ENCODE data around the gene ITGAE.
"Not testable (repeated sequence)": the region's sequence is repeated elsewhere in the genome, so short reads cannot be mapped to it uniquely, and the experiment has no call there.

DNA sequence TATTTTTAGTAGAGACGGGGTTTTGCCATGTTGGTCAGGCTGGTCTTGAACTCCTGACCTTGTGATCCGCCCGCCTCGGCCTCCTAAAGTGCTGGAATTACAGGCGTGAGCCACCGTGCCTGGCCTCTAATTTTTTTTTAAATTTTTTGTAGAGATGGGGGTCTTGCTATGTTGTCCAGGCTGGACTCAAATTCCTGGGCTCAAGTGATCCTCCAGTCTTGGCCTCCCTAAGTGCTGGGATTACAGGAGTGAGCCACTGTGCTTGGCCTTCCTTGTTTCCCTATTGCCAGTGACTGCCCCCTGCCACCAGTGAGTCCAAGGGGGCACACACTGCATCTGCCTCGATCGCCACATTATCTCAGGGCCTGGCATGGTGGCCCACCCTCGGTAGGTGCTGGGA, 6.8 kb downstream of the ITGAE start:
- TF ChIP-seq, protein P1, sequence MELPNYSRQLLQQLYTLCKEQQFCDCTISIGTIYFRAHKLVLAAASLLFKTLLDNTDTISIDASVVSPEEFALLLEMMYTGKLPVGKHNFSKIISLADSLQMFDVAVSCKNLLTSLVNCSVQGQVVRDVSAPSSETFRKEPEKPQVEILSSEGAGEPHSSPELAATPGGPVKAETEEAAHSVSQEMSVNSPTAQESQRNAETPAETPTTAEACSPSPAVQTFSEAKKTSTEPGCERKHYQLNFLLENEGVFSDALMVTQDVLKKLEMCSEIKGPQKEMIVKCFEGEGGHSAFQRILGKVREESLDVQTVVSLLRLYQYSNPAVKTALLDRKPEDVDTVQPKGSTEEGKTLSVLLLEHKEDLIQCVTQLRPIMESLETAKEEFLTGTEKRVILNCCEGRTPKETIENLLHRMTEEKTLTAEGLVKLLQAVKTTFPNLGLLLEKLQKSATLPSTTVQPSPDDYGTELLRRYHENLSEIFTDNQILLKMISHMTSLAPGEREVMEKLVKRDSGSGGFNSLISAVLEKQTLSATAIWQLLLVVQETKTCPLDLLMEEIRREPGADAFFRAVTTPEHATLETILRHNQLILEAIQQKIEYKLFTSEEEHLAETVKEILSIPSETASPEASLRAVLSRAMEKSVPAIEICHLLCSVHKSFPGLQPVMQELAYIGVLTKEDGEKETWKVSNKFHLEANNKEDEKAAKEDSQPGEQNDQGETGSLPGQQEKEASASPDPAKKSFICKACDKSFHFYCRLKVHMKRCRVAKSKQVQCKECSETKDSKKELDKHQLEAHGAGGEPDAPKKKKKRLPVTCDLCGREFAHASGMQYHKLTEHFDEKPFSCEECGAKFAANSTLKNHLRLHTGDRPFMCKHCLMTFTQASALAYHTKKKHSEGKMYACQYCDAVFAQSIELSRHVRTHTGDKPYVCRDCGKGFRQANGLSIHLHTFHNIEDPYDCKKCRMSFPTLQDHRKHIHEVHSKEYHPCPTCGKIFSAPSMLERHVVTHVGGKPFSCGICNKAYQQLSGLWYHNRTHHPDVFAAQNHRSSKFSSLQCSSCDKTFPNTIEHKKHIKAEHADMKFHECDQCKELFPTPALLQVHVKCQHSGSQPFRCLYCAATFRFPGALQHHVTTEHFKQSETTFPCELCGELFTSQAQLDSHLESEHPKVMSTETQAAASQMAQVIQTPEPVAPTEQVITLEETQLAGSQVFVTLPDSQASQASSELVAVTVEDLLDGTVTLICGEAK (IDR thresholded peaks at IDR 0.05; ENCODE audit: borderline replicate concordance) = not testable (repeated sequence)
- TF ChIP-seq LARP7 (IDR thresholded peaks at IDR 0.05); RUNX3 (IDR thresholded peaks at IDR 0.05; ENCODE audit: low read length); SIX5 (IDR thresholded peaks at IDR 0.05; ENCODE audit: low read depth, low read length, severe bottlenecking); EZH2 (IDR thresholded peaks at IDR 0.05; ENCODE audit: borderline replicate concordance, control insufficient read depth, low read depth, low read length); STAT3 (IDR thresholded peaks at IDR 0.05; ENCODE audit: low read depth, low read length); TCF12 (IDR thresholded peaks at IDR 0.05; ENCODE audit: low read depth, low read length); RCOR1 (conservative IDR thresholded peaks at IDR 0.05; ENCODE audit: low read depth, low read length); CHD2 (IDR thresholded peaks at IDR 0.05; ENCODE audit: borderline replicate concordance, low read depth, low read length): not testable (repeated sequence)
- TF ChIP-seq, protein P2, sequence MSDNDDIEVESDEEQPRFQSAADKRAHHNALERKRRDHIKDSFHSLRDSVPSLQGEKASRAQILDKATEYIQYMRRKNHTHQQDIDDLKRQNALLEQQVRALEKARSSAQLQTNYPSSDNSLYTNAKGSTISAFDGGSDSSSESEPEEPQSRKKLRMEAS (IDR thresholded peaks at IDR 0.05; ENCODE audit: low read depth, low read length) = not testable (repeated sequence)
- TF ChIP-seq, protein P3, sequence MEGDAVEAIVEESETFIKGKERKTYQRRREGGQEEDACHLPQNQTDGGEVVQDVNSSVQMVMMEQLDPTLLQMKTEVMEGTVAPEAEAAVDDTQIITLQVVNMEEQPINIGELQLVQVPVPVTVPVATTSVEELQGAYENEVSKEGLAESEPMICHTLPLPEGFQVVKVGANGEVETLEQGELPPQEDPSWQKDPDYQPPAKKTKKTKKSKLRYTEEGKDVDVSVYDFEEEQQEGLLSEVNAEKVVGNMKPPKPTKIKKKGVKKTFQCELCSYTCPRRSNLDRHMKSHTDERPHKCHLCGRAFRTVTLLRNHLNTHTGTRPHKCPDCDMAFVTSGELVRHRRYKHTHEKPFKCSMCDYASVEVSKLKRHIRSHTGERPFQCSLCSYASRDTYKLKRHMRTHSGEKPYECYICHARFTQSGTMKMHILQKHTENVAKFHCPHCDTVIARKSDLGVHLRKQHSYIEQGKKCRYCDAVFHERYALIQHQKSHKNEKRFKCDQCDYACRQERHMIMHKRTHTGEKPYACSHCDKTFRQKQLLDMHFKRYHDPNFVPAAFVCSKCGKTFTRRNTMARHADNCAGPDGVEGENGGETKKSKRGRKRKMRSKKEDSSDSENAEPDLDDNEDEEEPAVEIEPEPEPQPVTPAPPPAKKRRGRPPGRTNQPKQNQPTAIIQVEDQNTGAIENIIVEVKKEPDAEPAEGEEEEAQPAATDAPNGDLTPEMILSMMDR (IDR thresholded peaks at IDR 0.05 in 2 of 3, conservative IDR thresholded peaks at IDR 0.05 in 1 of 3; ENCODE audit: control insufficient read depth in 2 of 3, extremely low read depth in 1 of 3, insufficient read depth in 1 of 3, low read depth in 3 of 3, low read length in 3 of 3) = not testable (repeated sequence)

Measured in GM12878 (cell line).